GM12878 (cell line): ENCODE measurements around the gene TLE2. TPM values are rescaled to one million over a fixed set of nuclear protein-coding genes. Genes with fewer than 3 reads are reported as not detected.

Experiments
- ATAC-seq: fragments of 200-7000 bp; cut with Tn5 transposase; 3 replicates; pipeline ENCODE4 v1.9.1; 2020; ENCODE audit warnings: mild to moderate bottlenecking, moderate library complexity
- BruUV-seq: library from RNA; stranded (reverse); fragments of 400-500 nt; replicated peaks from 2 replicates; lab custom pipeline; 2021; lab: Mats Ljungman, UMichigan
- CTCF ChIA-PET: fragments of 300-600 bp; sonication (Branson Sonifier 250); formaldehyde crosslinking; extraction: SDS; loops from one replicate; lab custom pipeline; 2021; ENCODE audit warnings: inconsistent platforms; lab: Yijun Ruan, JAX
- POLR2A ChIA-PET: fragments of 350-600 bp; formaldehyde crosslinking; extraction: SDS; loops from one replicate; lab custom pipeline; 2021; ENCODE audit warnings: inconsistent platforms; lab: Charles Lee
- RAD21 ChIA-PET: fragments of 300-600 bp; sonication (Branson Sonifier 250); formaldehyde crosslinking; loops from one replicate; lab custom pipeline; 2023; ENCODE audit warnings: antibody characterized with exemption; ENCODE audit not compliant: unreplicated experiment; lab: Charles Lee
- SMC1A ChIA-PET: fragments of 300-600 bp; sonication (Branson Sonifier 250); formaldehyde crosslinking; loops from one replicate; lab custom pipeline; 2023; ENCODE audit not compliant: unreplicated experiment, uncharacterized antibody; lab: Charles Lee
- DNase-seq: peaks from one replicate; pipeline ENCODE4 v3.0.0-alpha.2; 2011; ENCODE audit warnings: low read depth, low spot score
- FAIRE-seq: peaks from 3 replicates; lab custom pipeline; 2011; peaks lifted over from hg19 to GRCh38; lab: Jason Lieb, UNC
- H2AFZ ChIP-seq: 2 replicates; pipeline ENCODE4 v1.6.0; 2011; ENCODE audit warnings: low read depth, low read length, control low read depth; ENCODE audit not compliant: control insufficient read depth
- H3K27ac ChIP-seq: 2 replicates; pipeline ENCODE4 v1.5.1; 2011; ENCODE audit warnings: control low read depth; ENCODE audit not compliant: control insufficient read depth, insufficient read depth
- H3K27me3 ChIP-seq, 2 experiments: replicated peaks in 1 of 2; 2 replicates each; pipeline versions ENCODE4 v1.6.0 to v1.6.1; 2011; ENCODE audit warnings: low read length in 1 of 2; ENCODE audit not compliant: control insufficient read depth in 2 of 2, insufficient read depth in 2 of 2
- H3K36me3 ChIP-seq, 2 experiments: 2 replicates each; pipeline ENCODE4 v1.5.1; 2011; ENCODE audit warnings: low read length in 1 of 2; ENCODE audit not compliant: control insufficient read depth in 2 of 2, insufficient read depth in 2 of 2
- H3K4me1 ChIP-seq: 2 replicates; pipeline ENCODE4 v1.6.1; 2011; ENCODE audit warnings: mild to moderate bottlenecking, low read length, moderate library complexity, mixed read lengths; ENCODE audit not compliant: control insufficient read depth, insufficient read depth
- H3K4me2 ChIP-seq: 2 replicates; pipeline ENCODE4 v1.6.0; 2011; ENCODE audit warnings: control low read depth; ENCODE audit not compliant: control insufficient read depth, insufficient read depth
- H3K4me3 ChIP-seq: fragments of 200-600 bp; sonication (generic); 2 replicates; pipeline ENCODE4 v1.5.1; 2016
- H3K79me2 ChIP-seq: 2 replicates; pipeline ENCODE4 v1.6.0; 2011; ENCODE audit warnings: low read length; ENCODE audit not compliant: control insufficient read depth, insufficient read depth
- H3K9ac ChIP-seq: 2 replicates; pipeline ENCODE4 v1.8.0; 2011; ENCODE audit warnings: low read length, control low read depth, mixed read lengths; ENCODE audit not compliant: control insufficient read depth, insufficient read depth
- H3K9me3 ChIP-seq: replicated peaks from 3 replicates; pipeline ENCODE4 v1.5.1; 2011; ENCODE audit warnings: mild to moderate bottlenecking, low read length; ENCODE audit not compliant: control insufficient read depth, insufficient read depth
- H4K20me1 ChIP-seq: 2 replicates; pipeline ENCODE4 v1.6.0; 2011; ENCODE audit not compliant: control insufficient read depth, insufficient read depth
- IKZF1 ChIP-seq: fragments of 450-650 bp; conservative IDR thresholded peaks from 2 replicates; pipeline ENCODE4 v1.6.1; 2017; ENCODE audit warnings: antibody characterized with exemption, mild to moderate bottlenecking
- IKZF2 ChIP-seq, 2 experiments: fragments of 450-650 bp; IDR thresholded peaks; 2 replicates each; pipeline ENCODE4 v1.6.1; 2017; ENCODE audit warnings: mild to moderate bottlenecking in 2 of 2, moderate library complexity in 2 of 2
- MTA3 ChIP-seq: IDR thresholded peaks from 2 replicates; pipeline ENCODE4 v1.6.1; 2012; ENCODE audit warnings: low read length, inconsistent platforms, borderline replicate concordance
- RB1 ChIP-seq: fragments of 450-650 bp; formaldehyde crosslinking; IDR thresholded peaks from 2 replicates; pipeline ENCODE4 v1.6.1; 2017; ENCODE audit warnings: mild to moderate bottlenecking, borderline replicate concordance
- RUNX3 ChIP-seq: IDR thresholded peaks from 2 replicates; pipeline ENCODE4 v1.6.1; 2012; ENCODE audit warnings: low read length, inconsistent platforms
- WGBS: methylation state at CpG from one replicate; pipeline ENCODE4 v1.1.6; 2016; ENCODE audit warnings: low lambda C conversion rate; ENCODE audit not compliant: insufficient replicate concordance, insufficient coverage; ENCODE audit errors: missing lambda C conversion rate; 5-methylcytosine and 5-hydroxymethylcytosine counted together
- in situ Hi-C: fragments of 300-500 bp; cut with MboI; formaldehyde crosslinking; loops from 9 replicates; pipeline ENCODE4 v1.14.3; 2018; ENCODE audit warnings: mixed read lengths
- intact Hi-C: fragments of 100-400 bp; cut with micrococcal nuclease; formaldehyde crosslinking; loops from one replicate; pipeline ENCODE4 v1.14.2; 2022; ENCODE audit not compliant: unreplicated experiment
- polyA plus RNA-seq, 11 experiments: library from polyadenylated mRNA; depleted of rRNA in 4 of 11; unstranded in 6 of 11; stranded (reverse) in 5 of 11; fragments of >200 nt; fragmentation: Nextera tagmentation in 4 of 11; fragmentation: Illumina TruSeq in 1 of 11; extraction: Ambion mirVana in 4 of 11; extraction: Trizol in 1 of 11; gene quantifications; 1 replicate in 1 of 11; 2 replicates in 10 of 11; pipeline versions ENCODE4 v1.2.1 to v1.2.3, GENCODE V29; 2011 to 2016; ENCODE audit warnings: inconsistent platforms in 2 of 11, missing spikeins in 2 of 11, low read depth in 1 of 11
- total RNA-seq, 4 experiments: library from RNA; depleted of rRNA in 3 of 4; stranded (reverse); fragments of >200 nt in 3 of 4; fragmentation: Illumina TruSeq in 1 of 4; extraction: Trizol in 1 of 4; gene quantifications; 2 replicates each; pipeline versions ENCODE4 v1.2.1 to v1.2.3, GENCODE V29; 2013 to 2021

Gene TLE2
- total and polyA plus RNA-seq, 10 of the 15 experiments (the other 5 are each of a cell fraction or from before 2014, with no cell fraction given) = 0.05 to 0.21 (median 0.11) TPM; not detected in 5

DNA sequence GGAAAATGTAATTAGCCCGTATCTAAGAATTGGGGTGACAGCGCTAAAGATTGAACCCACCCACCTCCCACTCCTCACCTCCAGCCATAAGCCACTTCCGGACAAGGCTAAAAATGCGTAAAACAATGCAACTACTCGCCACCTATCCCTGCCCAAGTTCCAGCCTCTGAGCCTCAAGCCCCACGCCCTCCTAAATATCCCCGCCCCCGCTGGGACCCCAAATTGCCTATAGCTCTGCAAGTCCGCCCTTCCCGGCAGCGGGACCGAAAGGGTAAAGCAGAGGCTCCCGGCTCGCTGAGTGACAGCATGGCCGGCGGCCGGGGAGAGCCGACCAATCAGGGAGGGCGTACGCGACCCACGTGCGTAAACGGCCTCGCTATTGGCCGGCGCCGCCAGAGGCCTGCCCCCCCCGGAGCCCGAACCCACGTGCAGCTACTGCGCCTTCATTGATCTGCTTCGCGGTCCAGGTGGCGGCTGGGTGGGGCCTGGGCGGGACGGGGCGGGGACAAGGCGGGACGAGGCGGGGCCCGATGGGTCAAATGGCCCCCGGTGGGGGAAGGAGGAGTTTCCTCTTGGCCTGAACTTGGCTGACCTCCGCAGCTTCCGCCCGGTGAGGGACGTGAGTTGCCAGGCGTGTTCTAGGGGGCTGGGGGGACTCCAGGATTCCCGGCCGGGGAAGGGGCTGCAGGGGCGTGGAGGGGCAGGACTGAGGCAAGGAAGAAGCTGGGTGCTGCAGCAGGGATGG lies 51.9 kb downstream of the TLE2 start, which contains the start of gene TLE6 (continued):
- 0 out of 2 replicates have a peak, but pooled peaks have one; percentile 23 for TF ChIP-seq RB1
- 0 out of 2 replicates have a peak, but pooled peaks have one; percentile 8 for TF ChIP-seq RUNX3

DNA sequence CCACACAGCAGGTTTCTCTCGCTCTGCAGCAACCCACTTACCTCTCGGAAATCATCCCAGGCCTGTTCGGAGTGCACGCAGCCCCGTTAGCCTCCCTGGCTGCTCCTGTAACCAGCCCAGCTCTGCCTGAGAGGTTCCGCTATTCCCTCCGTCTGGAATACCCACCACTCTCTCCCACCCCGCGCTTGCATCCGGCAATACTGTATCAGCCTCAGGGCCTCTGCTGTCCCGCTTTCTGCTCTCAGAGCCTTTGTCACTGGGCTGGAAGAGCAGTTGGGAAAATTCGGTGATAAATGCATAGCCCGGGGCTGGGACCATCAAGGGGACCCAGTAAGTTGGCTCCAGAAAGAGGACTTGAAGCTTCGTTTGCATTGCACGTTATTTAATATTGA lies 52.5 kb downstream of the TLE2 start:
- 31% methylated on average over 15 of the region's 15 CpGs for WGBS
- TF ChIP-seq IKZF2 (IDR thresholded peaks at IDR 0.05) (0 out of 4 replicates have a peak, but pooled peaks have one; percentile 42 to 43), IKZF1 (peak; percentile 67; the same call in 1 of the 2 replicates), MTA3 (no peak)
- intact Hi-C loops = no loop called here
- H3K4me1 ChIP-seq = peaks cover 11% of the 10 kb centered on the region
- no peaks in the 10 kb centered on the region for H3K36me3 ChIP-seq
- CTCF ChIA-PET = interaction anchor here (0.6 to 2.1 kb wide), 5 partner anchors 14 to 496 kb away, joined by 3 to 8 read pairs (median 3); no protein-coding TSS in a partner anchor
- H3K4me2 ChIP-seq = peak overlapping the region; percentile 100
- POLR2A ChIA-PET = interaction anchor here (0.8 to 1.3 kb wide), 4 partner anchors 17 to 87 kb away, joined by 3 to 7 read pairs (median 4); no protein-coding TSS in a partner anchor
- H2AFZ ChIP-seq = peak overlapping the region; percentile 94
- DNase-seq (no peak), FAIRE-seq (no peak), ATAC-seq (peak; percentile 4; the same call in 2 of the 3 replicates)
- BruUV-seq = TSS peak; percentile 93
- SMC1A ChIA-PET = interaction anchor here (0.8 to 1.6 kb wide), 4 partner anchors 18 to 59 kb away, joined by 3 to 5 read pairs (median 4); no protein-coding TSS in a partner anchor
- no peaks in the 10 kb centered on the region for H3K27me3 ChIP-seq
- H3K4me3 ChIP-seq = peak overlapping the region; percentile 90
- no peaks in the 10 kb centered on the region for H3K79me2 ChIP-seq
- in situ Hi-C loops = no loop called here
- RAD21 ChIA-PET = interaction anchor here (0.7 to 2.4 kb wide), 3 partner anchors 26 to 1085 kb away, joined by 3 to 12 read pairs (median 8); no protein-coding TSS in a partner anchor
- H3K9me3 ChIP-seq = no peaks in the 10 kb centered on the region
- H3K9ac ChIP-seq = peak overlapping the region; percentile 69
- H4K20me1 ChIP-seq = no peaks in the 10 kb centered on the region
- peak overlapping the region; percentile 58 for H3K27ac ChIP-seq
